ENCODE measurements around the gene UCN. TPM values are rescaled to one million over a fixed set of nuclear protein-coding genes. Genes with fewer than 3 reads are reported as not detected.

Gene UCN
- total and polyA plus RNA-seq, 7 experiments from 2014 or later = 0.35 to 6.5 (median 3.1) TPM

DNA sequence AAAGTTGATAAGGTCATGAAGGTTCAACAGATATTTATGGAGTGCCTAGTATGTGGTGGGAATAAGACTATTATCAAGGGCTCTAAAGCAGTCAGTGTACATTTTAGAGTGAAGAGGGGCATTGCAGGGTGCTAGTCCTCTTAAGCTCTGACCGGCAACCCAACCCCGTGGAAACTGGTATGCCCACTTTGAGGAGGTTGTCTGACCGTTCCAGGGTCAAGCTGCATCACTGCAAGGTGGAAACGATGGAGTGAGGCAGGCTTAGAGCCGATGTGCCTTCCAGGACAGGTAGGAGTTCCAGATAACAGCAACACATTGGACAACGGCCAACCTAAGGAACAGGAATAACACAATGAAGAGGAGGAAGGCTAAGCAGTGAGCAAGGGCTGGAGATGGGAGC is 1.4 kb upstream of the UCN start:
- no peak overlapping the region for H3K4me3 Mint-ChIP-seq
- ChIA-PET POLR2A (interaction anchor here (0.9 to 1.0 kb wide), 3 partner anchors 12 to 58 kb away, joined by 3 to 5 read pairs (median 3); no protein-coding TSS in a partner anchor), CTCF (interaction anchor here (0.8 kb wide), 1 partner anchor 373 kb away, joined by 3 read pairs; no protein-coding TSS in a partner anchor)
- H3K36me3 Mint-ChIP-seq = peaks cover 9 to 29% (median 21%) of the 10 kb centered on the region in 5 donors
- Histone ChIP-seq H3K27ac (ENCODE audit: low read depth, low read length) (no peak overlapping the region), H3K4me1 (ENCODE audit: control insufficient read depth in 2 of 2, insufficient read depth in 2 of 2, low read length in 2 of 2) (peaks cover 0 to 6% of the 10 kb centered on the region in 2 donors), H3K9me3 (ENCODE audit: control insufficient read depth in 2 of 3, low read length in 3 of 3) (no peaks in the 10 kb centered on the region), H3K36me3 (ENCODE audit: control insufficient read depth in 2 of 3, insufficient read depth in 3 of 3, low read length in 3 of 3) (peaks cover 0 to 22% (median 4%) of the 10 kb centered on the region in 3 experiments), H3K27me3 (ENCODE audit: control insufficient read depth in 2 of 2, insufficient read depth in 2 of 2, low read length in 2 of 2) (peaks cover 0 to 6% of the 10 kb centered on the region in 2 donors), H3K4me3 (ENCODE audit: low read length) (no peak overlapping the region)
- peaks cover 0 to 2% (median 0%) of the 10 kb centered on the region in 11 donors for H3K9me3 Mint-ChIP-seq
- peaks cover 8 to 22% (median 15%) of the 10 kb centered on the region in 5 donors for H3K27me3 Mint-ChIP-seq
- peaks cover 0 to 9% (median 4%) of the 10 kb centered on the region in 7 donors for H3K4me1 Mint-ChIP-seq
- no peak overlapping the region for H3K27ac Mint-ChIP-seq
- intact Hi-C loops (cut with micrococcal nuclease) = loop anchor here in 1 of 2 donors (10.0 kb wide), 1 partner anchor 465 kb away; the partner anchor contains the start of gene DPYSL5
- no peak for ATAC-seq
- DNase-seq = no peak

DNA sequence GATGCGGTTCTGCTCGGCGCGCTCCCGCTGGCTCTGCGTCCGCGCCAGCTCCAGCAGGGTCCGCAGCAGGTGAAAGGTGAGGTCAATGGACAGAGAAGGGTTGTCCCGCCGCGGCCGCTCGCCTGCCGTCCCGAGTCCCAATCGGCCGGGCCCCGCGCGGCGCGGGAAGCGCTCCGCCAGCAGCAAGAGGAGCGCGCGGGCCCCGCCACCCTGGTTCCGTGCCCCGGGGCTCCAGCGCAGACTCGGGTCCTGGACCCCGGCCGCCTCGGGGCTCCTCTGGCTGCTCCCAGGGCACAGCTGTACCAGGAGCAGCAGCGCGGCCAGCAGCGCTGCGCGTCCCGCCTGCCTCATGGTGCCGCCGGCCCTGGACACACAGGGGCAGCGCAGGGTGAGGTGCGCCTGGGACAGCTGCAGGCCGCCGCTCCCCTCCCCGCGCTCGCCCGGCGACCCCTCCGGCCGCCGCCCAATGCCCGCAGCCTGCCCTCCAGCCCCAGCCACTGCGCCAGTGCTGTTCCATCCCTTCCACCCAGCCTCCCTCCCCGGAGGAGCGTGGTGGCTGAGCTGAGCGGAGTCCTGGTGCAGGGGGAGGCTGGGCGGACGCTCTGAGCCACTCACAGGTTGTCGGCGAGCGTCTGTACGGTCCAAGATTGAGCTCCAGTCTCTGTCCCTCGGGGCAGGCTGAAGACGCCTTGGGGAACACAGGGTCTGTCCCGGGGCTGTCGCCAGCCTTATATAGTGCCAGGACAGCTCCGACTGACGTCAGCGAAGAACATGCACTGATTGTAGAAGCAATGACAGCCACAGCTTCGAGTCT is 493 bp downstream of the UCN start:
- no peak overlapping the region for H3K27ac Mint-ChIP-seq
- peak overlapping the region in 3 of 10 donors; percentile 44 to 75 (median 59) for H3K4me3 Mint-ChIP-seq
- DNase-seq (no peak), ATAC-seq (no peak)
- peaks cover 13 to 25% (median 19%) of the 10 kb centered on the region in 5 donors for H3K27me3 Mint-ChIP-seq
- no peak overlapping the region for H3K4me3 ChIP-seq (ENCODE audit: low read length)
- H3K36me3 Mint-ChIP-seq = peaks cover 9 to 29% (median 21%) of the 10 kb centered on the region in 5 donors
- intact Hi-C loops (cut with micrococcal nuclease) = loop anchor here in 1 of 2 donors (10.0 kb wide), 1 partner anchor 463 kb away; the partner anchor contains the start of gene DPYSL5
- H3K27me3 ChIP-seq (ENCODE audit: control insufficient read depth in 2 of 2, insufficient read depth in 2 of 2, low read length in 2 of 2) = peaks cover 0 to 6% of the 10 kb centered on the region in 2 donors
- POLR2A ChIA-PET = no interaction called here
- peaks cover 0 to 2% (median 0%) of the 10 kb centered on the region in 11 donors for H3K9me3 Mint-ChIP-seq
- H3K27ac ChIP-seq (ENCODE audit: low read depth, low read length) = no peak overlapping the region
- no peaks in the 10 kb centered on the region for H3K9me3 ChIP-seq (ENCODE audit: control insufficient read depth in 2 of 3, low read length in 3 of 3)
- peaks cover 0 to 13% (median 7%) of the 10 kb centered on the region in 7 donors for H3K4me1 Mint-ChIP-seq
- peaks cover 0 to 6% of the 10 kb centered on the region in 2 donors for H3K4me1 ChIP-seq (ENCODE audit: control insufficient read depth in 2 of 2, insufficient read depth in 2 of 2, low read length in 2 of 2)
- CTCF ChIA-PET = no interaction called here
- peaks cover 0 to 22% (median 4%) of the 10 kb centered on the region in 3 experiments for H3K36me3 ChIP-seq (ENCODE audit: control insufficient read depth in 2 of 3, insufficient read depth in 3 of 3, low read length in 3 of 3)

DNA sequence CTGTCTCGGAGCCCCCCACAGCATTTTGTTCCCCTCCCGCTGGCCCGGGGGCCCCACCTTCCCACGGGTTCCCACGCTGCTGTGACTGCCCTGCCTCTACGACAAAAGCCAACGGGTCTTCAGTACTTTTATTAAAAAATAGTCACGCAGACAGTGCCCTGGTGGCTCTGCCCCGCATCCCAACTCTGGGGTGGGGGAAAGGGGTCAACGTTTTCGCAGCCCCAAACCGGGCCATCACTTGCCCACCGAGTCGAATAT is 1.0 kb downstream of the UCN start:
- H3K4me3 ChIP-seq (ENCODE audit: low read length) = no peak overlapping the region
- H3K9me3 ChIP-seq (ENCODE audit: control insufficient read depth in 2 of 3, low read length in 3 of 3) = no peaks in the 10 kb centered on the region
- Mint-ChIP-seq H3K36me3 (peaks cover 9 to 25% (median 17%) of the 10 kb centered on the region in 5 donors), H3K27me3 (peaks cover 13 to 25% (median 19%) of the 10 kb centered on the region in 5 donors), H3K27ac (no peak overlapping the region), H3K4me1 (peaks cover 0 to 14% (median 9%) of the 10 kb centered on the region in 7 donors), H3K4me3 (peak overlapping the region in 6 of 10 donors; percentile 27 to 75 (median 54)), H3K9me3 (no peaks in the 10 kb centered on the region)
- DNase-seq (no peak), ATAC-seq (no peak)
- peaks cover 0 to 21% (median 4%) of the 10 kb centered on the region in 3 experiments for H3K36me3 ChIP-seq (ENCODE audit: control insufficient read depth in 2 of 3, insufficient read depth in 3 of 3, low read length in 3 of 3)
- ChIA-PET POLR2A (no interaction called here), CTCF (no interaction called here)
- H3K27ac ChIP-seq (ENCODE audit: low read depth, low read length) = no peak overlapping the region
- peaks cover 0 to 6% of the 10 kb centered on the region in 2 donors for H3K4me1 ChIP-seq (ENCODE audit: control insufficient read depth in 2 of 2, insufficient read depth in 2 of 2, low read length in 2 of 2)
- peaks cover 0 to 6% of the 10 kb centered on the region in 2 donors for H3K27me3 ChIP-seq (ENCODE audit: control insufficient read depth in 2 of 2, insufficient read depth in 2 of 2, low read length in 2 of 2)
- intact Hi-C loops (cut with micrococcal nuclease) = loop anchor here in 1 of 2 donors (10.0 kb wide), 1 partner anchor 462 kb away; the partner anchor contains the start of gene DPYSL5

DNA sequence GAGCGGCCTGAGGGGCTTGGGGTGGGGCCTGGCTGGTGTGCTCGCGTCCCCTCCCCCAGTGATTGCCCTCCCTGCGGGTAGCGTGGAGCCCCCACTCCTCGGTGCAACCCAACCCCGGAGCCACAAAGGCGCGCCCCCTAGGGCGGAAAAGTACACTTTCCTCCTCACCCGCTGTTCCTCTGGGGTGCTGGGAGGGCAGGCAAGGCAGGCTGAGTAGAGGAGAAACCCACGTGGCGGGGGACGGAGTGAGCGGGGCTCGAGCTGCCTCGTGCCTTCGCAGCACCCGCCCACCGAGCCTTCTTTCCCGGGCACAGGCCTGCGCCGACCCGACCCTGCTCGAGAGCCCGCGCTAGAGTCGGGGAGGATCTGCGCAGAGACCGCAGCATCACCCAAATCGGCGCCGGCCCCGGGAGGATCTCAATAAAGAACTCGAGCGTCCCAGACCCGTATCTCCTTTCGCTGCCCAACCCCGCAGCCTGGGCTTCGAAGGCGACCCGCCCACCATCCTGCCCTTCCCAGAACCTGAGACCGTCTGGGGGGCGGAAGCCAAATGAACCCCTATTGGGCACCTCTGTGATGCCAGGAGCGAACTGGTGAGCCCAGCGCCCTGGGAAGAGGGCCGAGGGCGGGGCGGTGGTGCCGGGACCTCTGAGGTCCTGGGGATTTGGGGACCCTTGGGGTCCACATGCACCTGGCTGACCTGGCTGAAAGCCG is 1.5 kb downstream of the UCN start:
- Histone ChIP-seq H3K36me3 (ENCODE audit: control insufficient read depth in 2 of 3, insufficient read depth in 3 of 3, low read length in 3 of 3) (peaks cover 0 to 16% (median 4%) of the 10 kb centered on the region in 3 experiments), H3K4me3 (ENCODE audit: low read length) (no peak overlapping the region), H3K27me3 (ENCODE audit: control insufficient read depth in 2 of 2, insufficient read depth in 2 of 2, low read length in 2 of 2) (peaks cover 0 to 6% of the 10 kb centered on the region in 2 donors), H3K4me1 (ENCODE audit: control insufficient read depth in 2 of 2, insufficient read depth in 2 of 2, low read length in 2 of 2) (peaks cover 0 to 6% of the 10 kb centered on the region in 2 donors), H3K9me3 (ENCODE audit: control insufficient read depth in 2 of 3, low read length in 3 of 3) (no peaks in the 10 kb centered on the region), H3K27ac (ENCODE audit: low read depth, low read length) (no peak overlapping the region)
- CTCF ChIA-PET = interaction anchor here (0.5 kb wide), 1 partner anchor 165 kb away, joined by 3 read pairs; no protein-coding TSS in a partner anchor
- Mint-ChIP-seq H3K4me3 (peak overlapping the region; percentile 25 to 75 (median 56)), H3K36me3 (peaks cover 9 to 21% (median 15%) of the 10 kb centered on the region in 5 donors), H3K9me3 (no peaks in the 10 kb centered on the region), H3K4me1 (peaks cover 0 to 14% (median 9%) of the 10 kb centered on the region in 7 donors), H3K27ac (no peak overlapping the region), H3K27me3 (peaks cover 13 to 25% (median 19%) of the 10 kb centered on the region in 5 donors)
- peak; percentile 48 for ATAC-seq
- peak in 6 of 9 donors; percentile 14 to 39 (median 20) for DNase-seq
- POLR2A ChIA-PET = no interaction called here
- intact Hi-C loops (cut with micrococcal nuclease) = loop anchor here in 1 of 2 donors (10.0 kb wide), 1 partner anchor 462 kb away; the partner anchor contains the start of gene DPYSL5

DNA sequence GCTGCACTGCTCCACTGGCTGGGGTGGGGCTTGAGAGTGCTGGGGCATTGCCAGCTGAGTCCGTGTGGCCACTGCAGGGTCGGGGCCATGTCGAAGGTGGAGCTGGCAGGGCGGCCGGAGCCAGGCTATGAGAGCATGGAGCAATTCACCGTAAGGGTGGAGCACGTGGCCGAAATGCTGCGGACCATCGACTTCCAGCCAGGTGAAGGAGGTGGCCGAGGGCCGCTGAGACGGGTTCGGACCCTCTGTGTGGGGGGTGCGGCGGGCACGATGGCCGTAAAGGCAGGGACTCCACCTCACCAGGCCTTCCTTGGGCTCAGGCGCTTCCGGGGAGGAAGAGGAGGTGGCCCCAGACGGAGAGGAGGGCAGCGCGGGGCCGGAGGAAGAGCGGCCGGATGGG is 2.1 kb downstream of the UCN start:
- Mint-ChIP-seq H3K4me3 (peak overlapping the region in 6 of 10 donors; percentile 19 to 75 (median 45)), H3K4me1 (peaks cover 0 to 14% (median 9%) of the 10 kb centered on the region in 7 donors), H3K27me3 (peaks cover 13 to 25% (median 19%) of the 10 kb centered on the region in 5 donors), H3K27ac (no peak overlapping the region), H3K36me3 (peaks cover 5 to 15% (median 9%) of the 10 kb centered on the region in 5 donors), H3K9me3 (no peaks in the 10 kb centered on the region)
- ATAC-seq (peak; percentile 8), DNase-seq (no peak)
- no peaks in the 10 kb centered on the region for H3K9me3 ChIP-seq (ENCODE audit: control insufficient read depth in 2 of 3, low read length in 3 of 3)
- intact Hi-C loops (cut with micrococcal nuclease) = loop anchor here in 1 of 2 donors (10.0 kb wide), 1 partner anchor 461 kb away; the partner anchor contains the start of gene DPYSL5
- H3K27ac ChIP-seq (ENCODE audit: low read depth, low read length) = no peak overlapping the region
- H3K4me1 ChIP-seq (ENCODE audit: control insufficient read depth in 2 of 2, insufficient read depth in 2 of 2, low read length in 2 of 2) = peaks cover 0 to 6% of the 10 kb centered on the region in 2 donors
- peaks cover 0 to 11% (median 0%) of the 10 kb centered on the region in 3 experiments for H3K36me3 ChIP-seq (ENCODE audit: control insufficient read depth in 2 of 3, insufficient read depth in 3 of 3, low read length in 3 of 3)
- H3K4me3 ChIP-seq (ENCODE audit: low read length) = no peak overlapping the region
- CTCF ChIA-PET = interaction anchor here (0.5 kb wide), 1 partner anchor 164 kb away, joined by 3 read pairs; no protein-coding TSS in a partner anchor
- POLR2A ChIA-PET = no interaction called here
- peaks cover 0 to 6% of the 10 kb centered on the region in 2 donors for H3K27me3 ChIP-seq (ENCODE audit: control insufficient read depth in 2 of 2, insufficient read depth in 2 of 2, low read length in 2 of 2)

DNA sequence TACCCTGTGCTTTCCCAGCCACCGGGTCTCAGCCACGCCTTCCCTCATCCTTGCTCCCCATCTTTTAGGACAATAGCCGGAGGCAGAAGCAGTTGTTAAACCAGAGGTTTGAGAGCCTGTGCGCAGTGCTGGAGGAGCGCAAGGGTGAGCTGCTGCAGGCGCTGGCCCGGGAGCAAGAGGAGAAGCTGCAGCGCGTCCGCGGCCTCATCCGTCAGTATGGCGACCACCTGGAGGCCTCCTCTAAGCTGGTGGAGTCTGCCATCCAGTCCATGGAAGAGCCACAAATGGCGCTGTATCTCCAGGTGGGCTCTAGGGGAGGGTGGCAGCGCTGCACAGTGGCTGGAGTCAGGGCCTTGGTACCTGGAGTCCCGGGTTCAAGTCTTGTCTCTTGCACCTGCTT is 2.7 kb downstream of the UCN start:
- peaks cover 4 to 14% (median 8%) of the 10 kb centered on the region in 5 donors for H3K36me3 Mint-ChIP-seq
- POLR2A ChIA-PET = interaction anchor here (0.5 kb wide), 1 partner anchor 123 kb away, joined by 3 read pairs; the partner anchor contains the start of gene NRBP1

More for the DNA sequence above, 2.7 kb downstream of the UCN start:
- Histone ChIP-seq H3K36me3 (ENCODE audit: control insufficient read depth in 2 of 3, insufficient read depth in 3 of 3, low read length in 3 of 3) (peaks cover 0 to 11% (median 0%) of the 10 kb centered on the region in 3 experiments), H3K4me3 (ENCODE audit: low read length) (no peak overlapping the region), H3K4me1 (ENCODE audit: control insufficient read depth in 2 of 2, insufficient read depth in 2 of 2, low read length in 2 of 2) (peaks cover 0 to 6% of the 10 kb centered on the region in 2 donors), H3K27ac (ENCODE audit: low read depth, low read length) (no peak overlapping the region), H3K27me3 (ENCODE audit: control insufficient read depth in 2 of 2, insufficient read depth in 2 of 2, low read length in 2 of 2) (peaks cover 0 to 6% of the 10 kb centered on the region in 2 donors), H3K9me3 (ENCODE audit: control insufficient read depth in 2 of 3, low read length in 3 of 3) (no peaks in the 10 kb centered on the region)
- Mint-ChIP-seq H3K27ac (no peak overlapping the region), H3K4me1 (peaks cover 0 to 14% (median 9%) of the 10 kb centered on the region in 7 donors), H3K27me3 (peaks cover 13 to 25% (median 19%) of the 10 kb centered on the region in 5 donors), H3K9me3 (no peaks in the 10 kb centered on the region), H3K4me3 (peak overlapping the region in 6 of 10 donors; percentile 15 to 59 (median 22))
- DNase-seq = no peak
- no peak for ATAC-seq
- CTCF ChIA-PET = interaction anchor here (0.7 kb wide), 1 partner anchor 348 kb away, joined by 3 read pairs; no protein-coding TSS in a partner anchor
- intact Hi-C loops (cut with micrococcal nuclease) = loop anchor here in 1 of 2 donors (10.0 kb wide), 1 partner anchor 461 kb away; the partner anchor contains the start of gene DPYSL5
